22Rv1 (cell line): ENCODE results near the gene SS18L1.

ENCODE experiments used
- H3K27ac ChIP-seq: fragments of 450-650 bp; 2 replicates; pipeline ENCODE4 v1.5.1; 2017
- CTCF ChIP-seq: fragments of 450-650 bp; IDR thresholded peaks from 2 replicates; pipeline ENCODE4 v1.5.1; 2017; ENCODE audit warnings: mild to moderate bottlenecking
- ZFX ChIP-seq: fragments of 450-650 bp; IDR thresholded peaks from 2 replicates; pipeline ENCODE4 v1.6.1; 2017; ENCODE audit warnings: antibody characterized with exemption, borderline replicate concordance

Gene SS18L1

GRCh38 chr20:62143081-62143956 lies at the start of gene SS18L1, which contains the start of gene PSMA7:
TSS of gene SS18L1 (plus strand) at chr20:62143769. CDS start at chr20:62143821, 52 bp downstream.
TSS of gene PSMA7 (minus strand) at chr20:62143394. CDS start at chr20:62143303, 91 bp downstream.
- H3K27ac ChIP-seq, result peak within 1 kb of the TSS; percentile 89
- TF ChIP-seq ZFX (no peak), CTCF (no peak)

GRCh38 chr20:62096421-62097380 lies 46.9 kb upstream of the SS18L1 start:
- TF ChIP-seq CTCF (no peak), ZFX (no peak)
- no peak overlapping the region for H3K27ac ChIP-seq

GRCh38 chr20:62097881-62098407 lies 45.6 kb upstream of the SS18L1 start:
- H3K27ac ChIP-seq, result no peak overlapping the region
- TF ChIP-seq ZFX (no peak), CTCF (no peak)

GRCh38 chr20:62101078-62101477 lies 42.5 kb upstream of the SS18L1 start:
- no peak overlapping the region for H3K27ac ChIP-seq
- TF ChIP-seq CTCF (no peak), ZFX (no peak)

- no peak overlapping the region for H3K27ac ChIP-seq
- TF ChIP-seq ZFX (no peak), CTCF (no peak)
Observed at GRCh38 chr20:62103508-62104233, 39.9 kb upstream of the SS18L1 start.

GRCh38 chr20:62104234-62104789 lies 39.3 kb upstream of the SS18L1 start:
- H3K27ac ChIP-seq, result no peak overlapping the region
- no peak for TF ChIP-seq CTCF
- TF ChIP-seq ZFX, result no peak
